Neural cell (in vitro differentiated cells): ENCODE results near the gene TUBD1. TPM values are rescaled to one million over a fixed set of nuclear protein-coding genes. Genes with fewer than 3 reads are reported as not detected.

Source experiments
- H2AFZ ChIP-seq: fragments of 200-600, 300-800 bp; sonication (generic), shearing (Covaris generic); 2 replicates; pipeline ENCODE4 v1.6.0; 2014; ENCODE audit warnings: low read depth, mild to moderate bottlenecking, antibody characterized with exemption, low read length, moderate library complexity
- H3F3A ChIP-seq: fragments of 200-600 bp; shearing (Covaris generic); 2 replicates; pipeline ENCODE4 v1.6.1; 2016; ENCODE audit warnings: mild to moderate bottlenecking, moderate library complexity, mixed read lengths, antibody characterized with exemption, low read length; ENCODE audit not compliant: insufficient read depth, poor library complexity, severe bottlenecking
- H3K27ac ChIP-seq: fragments of 200-600, 300-800 bp; sonication (generic), shearing (Covaris generic); 2 replicates; pipeline ENCODE4 v1.5.1; 2014; ENCODE audit warnings: mild to moderate bottlenecking, low read length, moderate library complexity
- H3K27me3 ChIP-seq: fragments of 300-800, 200-600 bp; sonication (generic), shearing (Covaris generic); 2 replicates; pipeline ENCODE4 v1.6.0; 2014; ENCODE audit warnings: mild to moderate bottlenecking, low read depth, low read length, moderate library complexity; ENCODE audit not compliant: insufficient read depth
- H3K36me3 ChIP-seq: fragments of 300-800, 200-600 bp; sonication (generic), shearing (Covaris generic); 2 replicates; pipeline ENCODE4 v1.5.1; 2014; ENCODE audit warnings: mild to moderate bottlenecking, antibody characterized with exemption, low read length, moderate library complexity; ENCODE audit not compliant: insufficient read depth
- H3K4me2 ChIP-seq: fragments of 300-800, 200-600 bp; sonication (generic), shearing (Covaris generic); 2 replicates; pipeline ENCODE4 v1.6.0; 2014; ENCODE audit warnings: mild to moderate bottlenecking, low read length
- H3K4me3 ChIP-seq: fragments of 300-800, 200-600 bp; sonication (generic), shearing (Covaris generic); 2 replicates; pipeline ENCODE4 v1.5.1; 2014; ENCODE audit warnings: mild to moderate bottlenecking, low read length, moderate library complexity
- H3K79me2 ChIP-seq: fragments of 200-600 bp; shearing (Covaris generic); replicated peaks from 2 replicates; pipeline ENCODE4 v1.6.0; 2014; ENCODE audit warnings: mild to moderate bottlenecking, low read length, moderate library complexity; ENCODE audit not compliant: insufficient read depth
- H3K9ac ChIP-seq: fragments of 300-800, 200-600 bp; sonication (generic), shearing (Covaris generic); 2 replicates; pipeline ENCODE4 v1.6.1; 2016; ENCODE audit warnings: mild to moderate bottlenecking, low read length, mixed read lengths
- H3K9me2 ChIP-seq: fragments of 200-600 bp; shearing (Covaris generic); 2 replicates; pipeline ENCODE4 v1.6.1; 2016; ENCODE audit warnings: mild to moderate bottlenecking, low read length, mixed read lengths; ENCODE audit not compliant: insufficient read depth
- H3K9me3 ChIP-seq: fragments of 200-600, 300-800 bp; sonication (generic), shearing (Covaris generic); 2 replicates; pipeline ENCODE4 v1.6.1; 2016; ENCODE audit warnings: mild to moderate bottlenecking, mixed run types, low read length, moderate library complexity, mixed read lengths
- H4K20me1 ChIP-seq: fragments of 200-600 bp; shearing (Covaris generic); 2 replicates; pipeline ENCODE4 v1.6.1; 2016; ENCODE audit warnings: mild to moderate bottlenecking, mixed run types; ENCODE audit not compliant: insufficient read depth
- EP300 ChIP-seq: fragments of 450-650 bp; conservative IDR thresholded peaks from 2 replicates; pipeline ENCODE4 v1.6.1; 2014; ENCODE audit warnings: antibody characterized with exemption, mild to moderate bottlenecking, moderate library complexity; ENCODE audit not compliant: poor library complexity, severe bottlenecking
- EZH2 ChIP-seq: fragments of 200-600, 300-800 bp; shearing (Covaris generic), sonication (generic); IDR thresholded peaks from 2 replicates; pipeline ENCODE4 v1.6.1; 2014; ENCODE audit warnings: antibody characterized with exemption, low read length, borderline replicate concordance, mild to moderate bottlenecking; ENCODE audit not compliant: insufficient read depth, poor library complexity, severe bottlenecking
- MXI1 ChIP-seq: fragments of 450-650 bp; conservative IDR thresholded peaks from 2 replicates; pipeline ENCODE4 v1.6.1; 2014; ENCODE audit warnings: antibody characterized with exemption, mild to moderate bottlenecking; ENCODE audit not compliant: poor library complexity, severe bottlenecking
- POLR2AphosphoS5 ChIP-seq: IDR thresholded peaks from 2 replicates; pipeline ENCODE4 v1.6.1; 2012
- RAD21 ChIP-seq: fragments of 450-650 bp; conservative IDR thresholded peaks from 2 replicates; pipeline ENCODE4 v1.6.1; 2014; ENCODE audit warnings: antibody characterized with exemption, mild to moderate bottlenecking, moderate library complexity
- SMC3 ChIP-seq: fragments of 450-650 bp; conservative IDR thresholded peaks from 2 replicates; pipeline ENCODE4 v1.6.1; 2014; ENCODE audit warnings: antibody characterized with exemption, mild to moderate bottlenecking, moderate library complexity; ENCODE audit not compliant: poor library complexity
- TAF1 ChIP-seq: IDR thresholded peaks from 2 replicates; pipeline ENCODE4 v1.6.1; 2012; ENCODE audit warnings: low read depth
- polyA plus RNA-seq: library from polyadenylated mRNA; depleted of rRNA; stranded (reverse); fragments of >200 nt; gene quantifications from 2 replicates; pipeline ENCODE4 v1.2.3, GENCODE V29; 2014
- small RNA-seq, 3 experiments: library from RNA; depleted of rRNA; stranded (forward); fragments of <200 nt; gene quantifications; one replicate each; pipeline ENCODE3, GENCODE V24; 2012
- TF ChIP-seq, protein P1 (sequence below): fragments of 450-650 bp; IDR thresholded peaks from 2 replicates; pipeline ENCODE4 v1.5.1; 2014; ENCODE audit warnings: antibody characterized with exemption, mild to moderate bottlenecking, moderate library complexity; ENCODE audit not compliant: poor library complexity, severe bottlenecking
- TF ChIP-seq, protein P2 (sequence below): IDR thresholded peaks from 2 replicates; pipeline ENCODE4 v1.6.1; 2012; ENCODE audit warnings: borderline replicate concordance

The TUBD1 gene
- polyA plus RNA-seq, 1 donor from 2014 or later = 12.3 TPM

DNA sequence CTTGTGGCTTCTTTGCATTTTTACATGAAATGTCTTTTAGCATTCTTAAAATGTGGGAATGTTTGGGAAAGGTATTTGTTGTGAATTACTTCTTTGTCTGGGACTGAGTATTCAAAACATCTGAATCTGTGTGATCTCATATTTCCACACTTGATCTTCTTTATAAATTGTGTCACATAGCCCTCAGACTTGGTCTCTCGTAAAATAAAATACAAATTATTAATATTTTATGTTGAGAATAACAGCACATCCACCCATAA lies 81.9 kb downstream of the TUBD1 start:
- no peak overlapping the region for H2AFZ ChIP-seq
- no peak overlapping the region for H3K27ac ChIP-seq
- H3K27me3 ChIP-seq = no peaks in the 10 kb centered on the region
- H3K9me3 ChIP-seq = no peaks in the 10 kb centered on the region
- TF ChIP-seq RAD21 (no peak), MXI1 (no peak), TAF1 (no peak), SMC3 (no peak), EZH2 (no peak), POLR2AphosphoS5 (no peak), EP300 (no peak)
- TF ChIP-seq, protein P1, sequence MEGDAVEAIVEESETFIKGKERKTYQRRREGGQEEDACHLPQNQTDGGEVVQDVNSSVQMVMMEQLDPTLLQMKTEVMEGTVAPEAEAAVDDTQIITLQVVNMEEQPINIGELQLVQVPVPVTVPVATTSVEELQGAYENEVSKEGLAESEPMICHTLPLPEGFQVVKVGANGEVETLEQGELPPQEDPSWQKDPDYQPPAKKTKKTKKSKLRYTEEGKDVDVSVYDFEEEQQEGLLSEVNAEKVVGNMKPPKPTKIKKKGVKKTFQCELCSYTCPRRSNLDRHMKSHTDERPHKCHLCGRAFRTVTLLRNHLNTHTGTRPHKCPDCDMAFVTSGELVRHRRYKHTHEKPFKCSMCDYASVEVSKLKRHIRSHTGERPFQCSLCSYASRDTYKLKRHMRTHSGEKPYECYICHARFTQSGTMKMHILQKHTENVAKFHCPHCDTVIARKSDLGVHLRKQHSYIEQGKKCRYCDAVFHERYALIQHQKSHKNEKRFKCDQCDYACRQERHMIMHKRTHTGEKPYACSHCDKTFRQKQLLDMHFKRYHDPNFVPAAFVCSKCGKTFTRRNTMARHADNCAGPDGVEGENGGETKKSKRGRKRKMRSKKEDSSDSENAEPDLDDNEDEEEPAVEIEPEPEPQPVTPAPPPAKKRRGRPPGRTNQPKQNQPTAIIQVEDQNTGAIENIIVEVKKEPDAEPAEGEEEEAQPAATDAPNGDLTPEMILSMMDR = no peak
- TF ChIP-seq, protein P2, sequence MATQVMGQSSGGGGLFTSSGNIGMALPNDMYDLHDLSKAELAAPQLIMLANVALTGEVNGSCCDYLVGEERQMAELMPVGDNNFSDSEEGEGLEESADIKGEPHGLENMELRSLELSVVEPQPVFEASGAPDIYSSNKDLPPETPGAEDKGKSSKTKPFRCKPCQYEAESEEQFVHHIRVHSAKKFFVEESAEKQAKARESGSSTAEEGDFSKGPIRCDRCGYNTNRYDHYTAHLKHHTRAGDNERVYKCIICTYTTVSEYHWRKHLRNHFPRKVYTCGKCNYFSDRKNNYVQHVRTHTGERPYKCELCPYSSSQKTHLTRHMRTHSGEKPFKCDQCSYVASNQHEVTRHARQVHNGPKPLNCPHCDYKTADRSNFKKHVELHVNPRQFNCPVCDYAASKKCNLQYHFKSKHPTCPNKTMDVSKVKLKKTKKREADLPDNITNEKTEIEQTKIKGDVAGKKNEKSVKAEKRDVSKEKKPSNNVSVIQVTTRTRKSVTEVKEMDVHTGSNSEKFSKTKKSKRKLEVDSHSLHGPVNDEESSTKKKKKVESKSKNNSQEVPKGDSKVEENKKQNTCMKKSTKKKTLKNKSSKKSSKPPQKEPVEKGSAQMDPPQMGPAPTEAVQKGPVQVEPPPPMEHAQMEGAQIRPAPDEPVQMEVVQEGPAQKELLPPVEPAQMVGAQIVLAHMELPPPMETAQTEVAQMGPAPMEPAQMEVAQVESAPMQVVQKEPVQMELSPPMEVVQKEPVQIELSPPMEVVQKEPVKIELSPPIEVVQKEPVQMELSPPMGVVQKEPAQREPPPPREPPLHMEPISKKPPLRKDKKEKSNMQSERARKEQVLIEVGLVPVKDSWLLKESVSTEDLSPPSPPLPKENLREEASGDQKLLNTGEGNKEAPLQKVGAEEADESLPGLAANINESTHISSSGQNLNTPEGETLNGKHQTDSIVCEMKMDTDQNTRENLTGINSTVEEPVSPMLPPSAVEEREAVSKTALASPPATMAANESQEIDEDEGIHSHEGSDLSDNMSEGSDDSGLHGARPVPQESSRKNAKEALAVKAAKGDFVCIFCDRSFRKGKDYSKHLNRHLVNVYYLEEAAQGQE = no peak
- H3K36me3 ChIP-seq = peaks cover 8% of the 10 kb centered on the region
- no peak overlapping the region for H3K9ac ChIP-seq
- H4K20me1 ChIP-seq = no peaks in the 10 kb centered on the region
- H3K4me3 ChIP-seq = no peak overlapping the region
- no peak overlapping the region for H3K4me2 ChIP-seq
- no peaks in the 10 kb centered on the region for H3F3A ChIP-seq
- H3K79me2 ChIP-seq = no peaks in the 10 kb centered on the region
- no peaks in the 10 kb centered on the region for H3K9me2 ChIP-seq

Small RNA genes within 50 kb of the gene (small RNA-seq; reads per million reads assigned to genes)
- 0 reads per million in 3 experiments for gene RNU6-450P
- gene RPS29P21 = 0 reads per million in 3 experiments

Other genes starting within 250 kb of the TUBD1 start
- 11.7 and 13.2 TPM in 2 replicates for gene PTRH2, start 185.5 kb downstream of the TUBD1 start, polyA plus RNA-seq
- gene VMP1, start 185.3 kb downstream of the TUBD1 start, polyA plus RNA-seq = 64.4 and 75.9 TPM in 2 replicates
- gene RPS6KB1, start 178 bp upstream of the TUBD1 start, polyA plus RNA-seq = 23.4 and 25.3 TPM in 2 replicates
- gene RNFT1, start 71.8 kb upstream of the TUBD1 start, polyA plus RNA-seq = 86.9 and 101 TPM in 2 replicates
- gene HEATR6, start 186.0 kb upstream of the TUBD1 start, polyA plus RNA-seq = 24.8 and 26.9 TPM in 2 replicates